H1 (cell line): Measurements from ENCODE around the gene IRF9. TPM values are rescaled to one million over a fixed set of nuclear protein-coding genes. Genes with fewer than 3 reads are reported as not detected.

Experiments used
- CTCF ChIA-PET: fragments of 300-600 bp; sonication (Branson Sonifier 250); formaldehyde crosslinking; loops from one replicate; lab custom pipeline; 2021; ENCODE audit not compliant: partially characterized antibody; lab: Charles Lee
- POLR2A ChIA-PET: fragments of 300-600 bp; sonication (Branson Sonifier 250); formaldehyde crosslinking; loops from one replicate; lab custom pipeline; 2021; ENCODE audit warnings: inconsistent platforms; ENCODE audit not compliant: partially characterized antibody; lab: Charles Lee
- DNase-seq, 2 experiments: peaks; one replicate each; pipeline versions ENCODE4 v3.0.0 to v3.0.0-alpha.2; 2010 to 2022; ENCODE audit warnings: low spot score in 2 of 2, low read depth in 1 of 2, mixed read lengths in 1 of 2
- FAIRE-seq: peaks from 2 replicates; lab custom pipeline; 2011; peaks lifted over from hg19 to GRCh38; lab: Jason Lieb, UNC
- H2AFZ ChIP-seq: 2 replicates; pipeline ENCODE4 v1.8.1; 2012; ENCODE audit warnings: low read length, inconsistent platforms
- H2AK5ac ChIP-seq: 2 replicates; pipeline ENCODE4 v1.6.1; 2013; ENCODE audit warnings: low read depth, low read length
- H2BK120ac ChIP-seq: replicated peaks from 2 replicates; pipeline ENCODE3; 2013; ENCODE audit warnings: low read depth, low read length, inconsistent platforms
- H2BK12ac ChIP-seq: 2 replicates; pipeline ENCODE4 v1.6.1; 2013; ENCODE audit warnings: low read depth, low read length
- H2BK15ac ChIP-seq: 2 replicates; pipeline ENCODE4 v1.6.1; 2013; ENCODE audit warnings: low read length
- H2BK20ac ChIP-seq: 2 replicates; pipeline ENCODE4 v1.6.1; 2013; ENCODE audit warnings: low read length
- H2BK5ac ChIP-seq: 2 replicates; pipeline ENCODE4 v1.6.1; 2013; ENCODE audit warnings: low read depth, low read length
- H3K14ac ChIP-seq: 2 replicates; pipeline ENCODE4 v1.6.1; 2013; ENCODE audit warnings: inconsistent platforms; ENCODE audit not compliant: insufficient read length
- H3K18ac ChIP-seq: 2 replicates; pipeline ENCODE4 v1.6.1; 2013; ENCODE audit warnings: low read length; ENCODE audit errors: extremely low read depth
- H3K23ac ChIP-seq: 2 replicates; pipeline ENCODE4 v1.6.1; 2013; ENCODE audit warnings: inconsistent platforms; ENCODE audit not compliant: insufficient read length
- H3K23me2 ChIP-seq: 2 replicates; pipeline ENCODE4 v1.6.1; 2013; ENCODE audit warnings: low read depth, low read length
- H3K27ac ChIP-seq: 2 replicates; pipeline ENCODE4 v1.6.1; 2011; ENCODE audit warnings: low read depth, low read length, inconsistent platforms
- H3K27me3 ChIP-seq, 4 experiments: replicated peaks in 1 of 4; 1 replicate in 1 of 4; 2 replicates in 3 of 4; pipeline versions ENCODE4 v1.6.1 to v1.8.1; 2011 to 2013; ENCODE audit warnings: low read length in 3 of 4, mild to moderate bottlenecking in 3 of 4, inconsistent platforms in 2 of 4, mixed read lengths in 2 of 4, moderate library complexity in 1 of 4; ENCODE audit not compliant: control insufficient read depth in 3 of 4, insufficient read depth in 3 of 4; ENCODE audit errors: extremely low read depth in 1 of 4
- H3K36me3 ChIP-seq, 4 experiments: 2 replicates each; pipeline versions ENCODE4 v1.6.1 to v1.8.1; 2011 to 2013; ENCODE audit warnings: mild to moderate bottlenecking in 4 of 4, low read length in 3 of 4, moderate library complexity in 2 of 4, control low read depth in 1 of 4, inconsistent platforms in 1 of 4; ENCODE audit not compliant: insufficient read depth in 4 of 4, control insufficient read depth in 2 of 4
- H3K4ac ChIP-seq: replicated peaks from 2 replicates; pipeline ENCODE3; 2013; ENCODE audit warnings: low read length, low read depth, mixed read lengths, inconsistent platforms; ENCODE audit not compliant: insufficient read length
- H3K4me1 ChIP-seq, 4 experiments: replicated peaks in 1 of 4; 1 replicate in 1 of 4; 2 replicates in 3 of 4; pipeline versions ENCODE4 v1.6.1 to v1.8.1; 2011 to 2013; ENCODE audit warnings: low read length in 3 of 4, inconsistent platforms in 2 of 4, mixed read lengths in 1 of 4; ENCODE audit not compliant: insufficient read depth in 4 of 4, control insufficient read depth in 3 of 4
- H3K4me2 ChIP-seq, 2 experiments: 2 replicates each; pipeline versions ENCODE4 v1.6.1 to v1.8.1; 2011 to 2013; ENCODE audit warnings: low read depth in 2 of 2, low read length in 2 of 2, control low read depth in 1 of 2, inconsistent platforms in 1 of 2, mild to moderate bottlenecking in 1 of 2; ENCODE audit not compliant: insufficient read depth in 1 of 2
- H3K4me3 ChIP-seq, 4 experiments: fragments of 200-600, 300-600 bp in 1 of 4; sonication (generic), shearing (Covaris generic), sonication (Bioruptor Twin) in 1 of 4; 2 replicates each; pipeline versions ENCODE4 v1.5.1 to v1.8.1; 2011 to 2016; ENCODE audit warnings: low read length in 4 of 4, low read depth in 3 of 4, control low read depth in 2 of 4, inconsistent platforms in 2 of 4, mild to moderate bottlenecking in 2 of 4, mixed read lengths in 1 of 4, moderate library complexity in 1 of 4; ENCODE audit not compliant: insufficient read depth in 2 of 4; ENCODE audit errors: extremely low read depth in 1 of 4
- H3K56ac ChIP-seq: replicated peaks from 2 replicates; pipeline ENCODE3; 2013; ENCODE audit warnings: low read depth, mild to moderate bottlenecking, mixed read lengths, low read length, inconsistent platforms; ENCODE audit not compliant: insufficient read length
- H3K79me1 ChIP-seq: 2 replicates; pipeline ENCODE4 v1.6.1; 2013; ENCODE audit warnings: low read depth, low read length, control low read depth
- H3K79me2 ChIP-seq, 2 experiments: 2 replicates each; pipeline versions ENCODE4 v1.6.1 to v1.8.1; 2012 to 2013; ENCODE audit warnings: low read length in 2 of 2, mild to moderate bottlenecking in 2 of 2, inconsistent platforms in 1 of 2; ENCODE audit not compliant: insufficient read depth in 2 of 2, control insufficient read depth in 1 of 2
- H3K9ac ChIP-seq, 4 experiments: replicated peaks in 1 of 4; 1 replicate in 1 of 4; 2 replicates in 3 of 4; pipeline versions ENCODE4 v1.6.1 to v1.8.1; 2011 to 2013; ENCODE audit warnings: low read depth in 3 of 4, low read length in 3 of 4, control low read depth in 2 of 4, mild to moderate bottlenecking in 2 of 4, moderate library complexity in 2 of 4, inconsistent platforms in 1 of 4; ENCODE audit errors: extremely low read depth in 1 of 4
- H3K9me3 ChIP-seq, 2 experiments: 2 replicates each; pipeline versions ENCODE4 v1.6.1 to v1.8.1; 2012 to 2013; ENCODE audit warnings: mild to moderate bottlenecking in 2 of 2, moderate library complexity in 2 of 2, control low read depth in 1 of 2, inconsistent platforms in 1 of 2, low read depth in 1 of 2, low read length in 1 of 2, mixed read lengths in 1 of 2; ENCODE audit not compliant: insufficient read depth in 2 of 2
- H4K20me1 ChIP-seq, 2 experiments: replicated peaks in 1 of 2; 2 replicates each; pipeline versions ENCODE3 to v1.8.1; 2011 to 2013; ENCODE audit warnings: inconsistent platforms in 2 of 2, low read length in 2 of 2, mild to moderate bottlenecking in 1 of 2; ENCODE audit not compliant: insufficient read depth in 2 of 2, control insufficient read depth in 1 of 2
- H4K5ac ChIP-seq: 2 replicates; pipeline ENCODE4 v1.6.1; 2013; ENCODE audit warnings: low read length, low read depth, mixed read lengths, inconsistent platforms; ENCODE audit not compliant: insufficient read length
- H4K8ac ChIP-seq: 2 replicates; pipeline ENCODE4 v1.8.0; 2013; ENCODE audit warnings: mild to moderate bottlenecking, moderate library complexity, low read length, inconsistent platforms; ENCODE audit not compliant: insufficient read depth; ENCODE audit errors: extremely low read depth
- H4K91ac ChIP-seq: replicated peaks from 2 replicates; pipeline ENCODE3; 2013; ENCODE audit warnings: low read length, mixed read lengths, inconsistent platforms; ENCODE audit not compliant: insufficient read length
- FOSL1 ChIP-seq: IDR thresholded peaks from 2 replicates; pipeline ENCODE4 v1.6.1; 2011; ENCODE audit warnings: mild to moderate bottlenecking, low read depth, low read length, moderate library complexity; ENCODE audit not compliant: insufficient read depth
- GABPA ChIP-seq: IDR thresholded peaks from 2 replicates; pipeline ENCODE4 v1.6.1; 2011; ENCODE audit warnings: mild to moderate bottlenecking, low read length, moderate library complexity, borderline replicate concordance; ENCODE audit not compliant: insufficient read depth
- HDAC2 ChIP-seq, 2 experiments: fragments of 300-600 bp in 1 of 2; sonication (generic) in 1 of 2; IDR thresholded peaks; 2 replicates each; pipeline ENCODE4 v1.6.1; 2011 to 2012; ENCODE audit warnings: low read depth in 2 of 2, low read length in 2 of 2, mild to moderate bottlenecking in 2 of 2, moderate library complexity in 2 of 2, borderline replicate concordance in 1 of 2, inconsistent platforms in 1 of 2
- KDM5A ChIP-seq: fragments of 200-600 bp; IDR thresholded peaks from 2 replicates; pipeline ENCODE4 v1.7.1; 2012; ENCODE audit warnings: mild to moderate bottlenecking, low read length, inconsistent platforms, mixed read lengths
- POLR2AphosphoS5 ChIP-seq: IDR thresholded peaks from 2 replicates; pipeline ENCODE4 v1.6.1; 2011; ENCODE audit warnings: low read depth, low read length
- WGBS, 2 experiments: shearing (Covaris generic) in 1 of 2; methylation state at CpG; one replicate each; pipeline versions ENCODE4 v1.1.6 to v1.1.7; 2013 to 2015; ENCODE audit warnings: low lambda C conversion rate in 2 of 2, mixed read lengths in 2 of 2, inconsistent platforms in 1 of 2, low coverage in 1 of 2, missing lambda C conversion rate in 1 of 2; ENCODE audit not compliant: insufficient replicate concordance in 2 of 2, insufficient coverage in 1 of 2, insufficient read length in 1 of 2; ENCODE audit errors: extremely low coverage in 1 of 2, missing lambda C conversion rate in 1 of 2; 5-methylcytosine and 5-hydroxymethylcytosine counted together
- polyA plus RNA-seq, 7 experiments: library from polyadenylated mRNA; depleted of rRNA in 3 of 7; stranded (reverse) in 5 of 7; unstranded in 2 of 7; fragments of >200 nt in 5 of 7; fragments of 200-250 nt in 2 of 7; gene quantifications; 1 replicate in 5 of 7; 2 replicates in 1 of 7; 4 replicates in 1 of 7; pipeline versions ENCODE4 v1.2.1 to v1.2.3, GENCODE V29; 2011 to 2013; ENCODE audit warnings: missing spikeins in 2 of 7, mixed read lengths in 2 of 7
- total RNA-seq: library from RNA; stranded (reverse); fragmentation: NEBNext Ultra II Directional; extraction: Animal tissue kit (Norgen Biotek cat#: 25700); gene quantifications from 2 replicates; pipeline ENCODE4 v1.2.1, GENCODE V29; 2021

Gene IRF9
- total and polyA plus RNA-seq, 2 of the 8 experiments (the other 6 are each of a cell fraction or from before 2014, with no cell fraction given): 11.4 to 13.2 TPM

DNA sequence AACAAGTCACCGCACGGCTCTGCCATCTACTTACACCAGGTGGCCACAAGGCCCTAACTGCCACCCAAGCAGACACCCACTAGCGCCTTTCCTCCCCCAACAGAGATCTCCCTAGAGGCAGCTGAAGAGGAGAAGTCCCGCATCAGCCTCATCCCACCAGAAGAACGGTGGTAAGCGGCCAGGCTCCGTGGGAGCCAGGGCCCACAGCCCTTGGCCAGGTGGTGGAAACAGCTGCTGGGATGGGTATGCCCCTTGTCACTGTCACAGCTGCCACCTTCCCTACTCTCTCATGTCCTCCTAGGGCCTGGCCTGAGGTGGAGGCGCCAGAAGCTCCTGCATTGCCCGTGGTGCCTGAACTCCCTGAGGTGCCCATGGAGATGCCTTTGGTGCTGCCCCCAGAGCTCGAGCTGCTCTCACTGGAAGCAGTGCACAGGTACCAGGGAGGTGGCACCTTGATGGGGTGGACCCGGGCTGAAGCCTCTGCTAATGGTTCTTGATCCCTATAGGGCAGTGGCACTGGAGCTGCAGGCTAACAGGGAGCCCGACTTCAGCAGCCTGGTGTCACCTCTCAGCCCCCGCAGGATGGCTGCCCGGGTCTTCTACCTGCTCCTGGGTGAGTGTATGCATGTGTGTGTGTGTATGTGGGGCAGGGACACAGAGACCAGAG, 18.4 kb downstream of the IRF9 start:
- no peak overlapping the region for H2BK12ac ChIP-seq
- H2BK20ac ChIP-seq: no peak overlapping the region
- no peak overlapping the region for H3K27ac ChIP-seq
- no peaks in the 10 kb centered on the region for H3K9me3 ChIP-seq
- peaks cover 14 to 58% (median 48%) of the 10 kb centered on the region in 4 experiments for H3K36me3 ChIP-seq
- no peak overlapping the region for H4K91ac ChIP-seq
- H3K27me3 ChIP-seq: no peaks in the 10 kb centered on the region
- no peak overlapping the region for H4K8ac ChIP-seq
- no peak overlapping the region for H3K4ac ChIP-seq
- no peak overlapping the region for H2BK5ac ChIP-seq
- H3K56ac ChIP-seq: no peak overlapping the region
- H3K18ac ChIP-seq: no peak overlapping the region
- no peak overlapping the region for H3K4me2 ChIP-seq
- no peak overlapping the region for H3K14ac ChIP-seq
- no peak overlapping the region for H3K4me3 ChIP-seq
- DNase-seq: no peak
- CTCF ChIA-PET: interaction anchor here (1.1 kb wide), 2 partner anchors 18 to 64 kb away, joined by 3 to 4 read pairs; partner anchors contain the start of gene IRF9
- FAIRE-seq: no peak
- no peak overlapping the region for H2BK15ac ChIP-seq
- 94% methylated on average over 14 of the region's 14 CpGs; no CpG with 5 or more reads in 1 of the 2 experiments for WGBS, 2 experiments
- H3K4me1 ChIP-seq: no peaks in the 10 kb centered on the region
- no peak overlapping the region for H2BK120ac ChIP-seq
- H3K9ac ChIP-seq: no peak overlapping the region
- no peak overlapping the region for H3K23ac ChIP-seq
- TF ChIP-seq POLR2AphosphoS5: peak; percentile 37
- no peak for TF ChIP-seq HDAC2 (IDR thresholded peaks at IDR 0.05; ENCODE audit: borderline replicate concordance in 1 of 2, low read depth in 2 of 2, low read length in 2 of 2)
- no peak for TF ChIP-seq FOSL1
- TF ChIP-seq KDM5A: no peak
- no peak for TF ChIP-seq GABPA
- TF ChIP-seq, all 59 proteins: peak for 1
- H2AFZ ChIP-seq: no peak overlapping the region
- H4K5ac ChIP-seq: no peak overlapping the region
- POLR2A ChIA-PET: interaction anchor here (0.6 to 10.7 kb wide), 18 partner anchors 7 to 130 kb away, joined by 3 to 158 read pairs (median 4); partner anchors contain the start of genes CHMP4A, DCAF11, IPO4 and IRF9
- H4K20me1 ChIP-seq: peaks cover 2 to 15% of the 10 kb centered on the region in 2 experiments
- H2AK5ac ChIP-seq: no peak overlapping the region
- H3K23me2 ChIP-seq: no peaks in the 10 kb centered on the region
- H3K79me2 ChIP-seq: no peaks in the 10 kb centered on the region
- H3K79me1 ChIP-seq: 0 out of 2 replicates have a peak, but pooled peaks cover 2% of the 10 kb centered on the region
